ENCODE data around the gene TMEM131L.
"Not testable (repeated sequence)": the region's sequence is repeated elsewhere in the genome, so short reads cannot be mapped to it uniquely, and the experiment has no call there.

The TMEM131L gene

GRCh38 chr4:153549405-153549804 is 83.2 kb downstream of the TMEM131L start:
- H3K27ac ChIP-seq (ENCODE audit: low read depth, low read length), result no peak overlapping the region
- H3K9ac ChIP-seq (ENCODE audit: low read depth in 1 of 2, low read length in 2 of 2), result no peak overlapping the region
- H3K27me3 ChIP-seq (ENCODE audit: control insufficient read depth in 1 of 2, insufficient read depth in 2 of 2, low read length in 2 of 2), result no peaks in the 10 kb centered on the region
- H3K4me1 ChIP-seq (ENCODE audit: control insufficient read depth in 1 of 2, insufficient read depth in 2 of 2, low read length in 2 of 2), result no peaks in the 10 kb centered on the region
- no peaks in the 10 kb centered on the region for H3K36me3 ChIP-seq (ENCODE audit: control insufficient read depth in 1 of 2, insufficient read depth in 2 of 2, low read length in 2 of 2)
- H3K9me3 ChIP-seq (ENCODE audit: control insufficient read depth in 1 of 2, low read length in 2 of 2), result no peaks in the 10 kb centered on the region
- H3K4me3 ChIP-seq (ENCODE audit: low read depth in 1 of 2, low read length in 2 of 2), result no peak overlapping the region

GRCh38 chr4:153553155-153553818 is 87.1 kb downstream of the TMEM131L start:
- Histone ChIP-seq H3K4me1 (ENCODE audit: control insufficient read depth in 1 of 2, insufficient read depth in 2 of 2, low read length in 2 of 2) (no peaks in the 10 kb centered on the region), H3K27ac (ENCODE audit: low read depth, low read length) (no peak overlapping the region), H3K27me3 (ENCODE audit: control insufficient read depth in 1 of 2, insufficient read depth in 2 of 2, low read length in 2 of 2) (no peaks in the 10 kb centered on the region), H3K9ac (ENCODE audit: low read depth in 1 of 2, low read length in 2 of 2) (no peak overlapping the region), H3K9me3 (ENCODE audit: control insufficient read depth in 1 of 2, low read length in 2 of 2) (no peaks in the 10 kb centered on the region), H3K36me3 (ENCODE audit: control insufficient read depth in 1 of 2, insufficient read depth in 2 of 2, low read length in 2 of 2) (peaks cover 0 to 4% of the 10 kb centered on the region in 2 donors), H3K4me3 (ENCODE audit: low read depth in 1 of 2, low read length in 2 of 2) (no peak overlapping the region)

GRCh38 chr4:153553819-153554170 is 87.6 kb downstream of the TMEM131L start:
- Histone ChIP-seq H3K4me1 (ENCODE audit: control insufficient read depth in 1 of 2, insufficient read depth in 2 of 2, low read length in 2 of 2) (no peaks in the 10 kb centered on the region), H3K4me3 (ENCODE audit: low read depth in 1 of 2, low read length in 2 of 2) (no peak overlapping the region), H3K36me3 (ENCODE audit: control insufficient read depth in 1 of 2, insufficient read depth in 2 of 2, low read length in 2 of 2) (peaks cover 0 to 4% of the 10 kb centered on the region in 2 donors), H3K9me3 (ENCODE audit: control insufficient read depth in 1 of 2, low read length in 2 of 2) (no peaks in the 10 kb centered on the region), H3K9ac (ENCODE audit: low read depth in 1 of 2, low read length in 2 of 2) (no peak overlapping the region), H3K27me3 (ENCODE audit: control insufficient read depth in 1 of 2, insufficient read depth in 2 of 2, low read length in 2 of 2) (no peaks in the 10 kb centered on the region), H3K27ac (ENCODE audit: low read depth, low read length) (no peak overlapping the region)

- Histone ChIP-seq H3K36me3 (ENCODE audit: control insufficient read depth in 1 of 2, insufficient read depth in 2 of 2, low read length in 2 of 2) (peaks cover 0 to 8% of the 10 kb centered on the region in 2 donors), H3K9ac (ENCODE audit: low read depth in 1 of 2, low read length in 2 of 2) (no peak overlapping the region), H3K27ac (ENCODE audit: low read depth, low read length) (no peak overlapping the region), H3K9me3 (ENCODE audit: control insufficient read depth in 1 of 2, low read length in 2 of 2) (no peaks in the 10 kb centered on the region), H3K27me3 (ENCODE audit: control insufficient read depth in 1 of 2, insufficient read depth in 2 of 2, low read length in 2 of 2) (no peaks in the 10 kb centered on the region), H3K4me1 (ENCODE audit: control insufficient read depth in 1 of 2, insufficient read depth in 2 of 2, low read length in 2 of 2) (no peaks in the 10 kb centered on the region), H3K4me3 (ENCODE audit: low read depth in 1 of 2, low read length in 2 of 2) (no peak overlapping the region)
These were observed 89.7 kb downstream of the TMEM131L start for GRCh38 chr4:153555730-153556434.

GRCh38 chr4:153556435-153556815 is 90.3 kb downstream of the TMEM131L start:
- Histone ChIP-seq H3K27me3 (ENCODE audit: control insufficient read depth in 1 of 2, insufficient read depth in 2 of 2, low read length in 2 of 2) (no peaks in the 10 kb centered on the region), H3K4me3 (ENCODE audit: low read depth in 1 of 2, low read length in 2 of 2) (no peak overlapping the region), H3K27ac (ENCODE audit: low read depth, low read length) (no peak overlapping the region), H3K9me3 (ENCODE audit: control insufficient read depth in 1 of 2, low read length in 2 of 2) (no peaks in the 10 kb centered on the region), H3K4me1 (ENCODE audit: control insufficient read depth in 1 of 2, insufficient read depth in 2 of 2, low read length in 2 of 2) (no peaks in the 10 kb centered on the region), H3K36me3 (ENCODE audit: control insufficient read depth in 1 of 2, insufficient read depth in 2 of 2, low read length in 2 of 2) (peaks cover 0 to 8% of the 10 kb centered on the region in 2 donors), H3K9ac (ENCODE audit: low read depth in 1 of 2, low read length in 2 of 2) (no peak overlapping the region)

- H3K27me3 ChIP-seq (ENCODE audit: control insufficient read depth in 1 of 2, insufficient read depth in 2 of 2, low read length in 2 of 2), result no peaks in the 10 kb centered on the region
- no peak overlapping the region for H3K9ac ChIP-seq (ENCODE audit: low read depth in 1 of 2, low read length in 2 of 2)
- no peaks in the 10 kb centered on the region for H3K9me3 ChIP-seq (ENCODE audit: control insufficient read depth in 1 of 2, low read length in 2 of 2)
- no peak overlapping the region for H3K27ac ChIP-seq (ENCODE audit: low read depth, low read length)
- peaks cover 0 to 8% of the 10 kb centered on the region in 2 donors for H3K36me3 ChIP-seq (ENCODE audit: control insufficient read depth in 1 of 2, insufficient read depth in 2 of 2, low read length in 2 of 2)
- no peak overlapping the region for H3K4me3 ChIP-seq (ENCODE audit: low read depth in 1 of 2, low read length in 2 of 2)
- peaks cover 7 to 8% of the 10 kb centered on the region in 2 donors for H3K4me1 ChIP-seq (ENCODE audit: control insufficient read depth in 1 of 2, insufficient read depth in 2 of 2, low read length in 2 of 2)
These were observed 94.7 kb downstream of the TMEM131L start for GRCh38 chr4:153560908-153561307.

GRCh38 chr4:153564630-153565525 is 98.7 kb downstream of the TMEM131L start:
- H3K27ac ChIP-seq (ENCODE audit: low read depth, low read length), result no peak overlapping the region
- no peak overlapping the region for H3K4me3 ChIP-seq (ENCODE audit: low read depth in 1 of 2, low read length in 2 of 2)
- peaks cover 0 to 3% of the 10 kb centered on the region in 2 donors for H3K36me3 ChIP-seq (ENCODE audit: control insufficient read depth in 1 of 2, insufficient read depth in 2 of 2, low read length in 2 of 2)
- H3K9me3 ChIP-seq (ENCODE audit: control insufficient read depth in 1 of 2, low read length in 2 of 2), result no peaks in the 10 kb centered on the region
- no peak overlapping the region for H3K9ac ChIP-seq (ENCODE audit: low read depth in 1 of 2, low read length in 2 of 2)
- no peaks in the 10 kb centered on the region for H3K27me3 ChIP-seq (ENCODE audit: control insufficient read depth in 1 of 2, insufficient read depth in 2 of 2, low read length in 2 of 2)
- H3K4me1 ChIP-seq (ENCODE audit: control insufficient read depth in 1 of 2, insufficient read depth in 2 of 2, low read length in 2 of 2), result peaks cover 7 to 17% of the 10 kb centered on the region in 2 donors

- Histone ChIP-seq H3K27me3 (ENCODE audit: control insufficient read depth in 1 of 2, insufficient read depth in 2 of 2, low read length in 2 of 2) (no peaks in the 10 kb centered on the region), H3K4me1 (ENCODE audit: control insufficient read depth in 1 of 2, insufficient read depth in 2 of 2, low read length in 2 of 2) (peaks cover 7 to 17% of the 10 kb centered on the region in 2 donors), H3K27ac (ENCODE audit: low read depth, low read length) (no peak overlapping the region), H3K36me3 (ENCODE audit: control insufficient read depth in 1 of 2, insufficient read depth in 2 of 2, low read length in 2 of 2) (no peaks in the 10 kb centered on the region), H3K4me3 (ENCODE audit: low read depth in 1 of 2, low read length in 2 of 2) (no peak overlapping the region), H3K9me3 (ENCODE audit: control insufficient read depth in 1 of 2, low read length in 2 of 2) (no peaks in the 10 kb centered on the region), H3K9ac (ENCODE audit: low read depth in 1 of 2, low read length in 2 of 2) (no peak overlapping the region)
These were observed 100.5 kb downstream of the TMEM131L start for GRCh38 chr4:153566631-153567150.

- not testable (repeated sequence) for H3K9ac ChIP-seq (ENCODE audit: low read depth in 1 of 2, low read length in 2 of 2); H3K9me3 ChIP-seq (ENCODE audit: control insufficient read depth in 1 of 2, low read length in 2 of 2); H3K4me3 ChIP-seq (ENCODE audit: low read depth in 1 of 2, low read length in 2 of 2); H3K36me3 ChIP-seq (ENCODE audit: control insufficient read depth in 1 of 2, insufficient read depth in 2 of 2, low read length in 2 of 2); H3K27ac ChIP-seq (ENCODE audit: low read depth, low read length); H3K27me3 ChIP-seq (ENCODE audit: control insufficient read depth in 1 of 2, insufficient read depth in 2 of 2, low read length in 2 of 2)
- H3K4me1 ChIP-seq (ENCODE audit: control insufficient read depth in 1 of 2, insufficient read depth in 2 of 2, low read length in 2 of 2), result peaks cover 7 to 17% of the 10 kb centered on the region in 2 donors
These were observed 101.5 kb downstream of the TMEM131L start for GRCh38 chr4:153567660-153568059.
